ENCODE measurements around the gene MED14.
A peak's percentile ranks its signal among the peaks of the same experiment; 100 is the strongest.

Gene MED14

DNA sequence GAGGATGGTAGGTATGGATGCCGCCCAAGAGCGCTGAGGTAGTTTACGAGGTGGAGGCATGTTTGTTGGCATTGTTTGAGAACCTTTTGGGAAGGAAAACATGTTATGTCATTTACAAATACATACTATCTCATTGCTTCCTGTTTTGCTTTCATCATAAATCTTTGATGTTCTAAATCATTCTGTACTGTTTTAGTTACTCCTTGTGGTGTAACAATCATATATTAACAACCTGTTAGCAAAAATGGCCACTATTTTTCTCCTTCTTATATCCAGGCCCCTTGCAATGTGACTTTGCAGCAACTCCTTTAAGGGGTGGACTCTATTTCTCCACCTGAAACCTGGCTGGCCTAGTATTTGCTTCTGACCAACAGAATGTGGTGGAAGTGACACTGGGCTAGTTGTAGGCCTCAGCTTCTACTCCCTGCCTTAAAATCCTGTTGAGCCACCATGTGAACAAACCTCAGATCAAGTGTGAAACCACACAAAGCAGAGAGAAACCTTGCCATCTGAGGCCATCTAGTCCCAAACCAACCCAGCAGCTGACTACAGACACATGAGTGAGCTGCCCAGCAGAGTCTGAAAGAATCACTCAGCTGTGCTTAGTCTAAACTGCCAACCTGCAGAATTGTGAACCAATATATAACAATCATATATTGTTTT is 72.1 kb downstream of the MED14 start:
- no peak for DNase-seq

DNA sequence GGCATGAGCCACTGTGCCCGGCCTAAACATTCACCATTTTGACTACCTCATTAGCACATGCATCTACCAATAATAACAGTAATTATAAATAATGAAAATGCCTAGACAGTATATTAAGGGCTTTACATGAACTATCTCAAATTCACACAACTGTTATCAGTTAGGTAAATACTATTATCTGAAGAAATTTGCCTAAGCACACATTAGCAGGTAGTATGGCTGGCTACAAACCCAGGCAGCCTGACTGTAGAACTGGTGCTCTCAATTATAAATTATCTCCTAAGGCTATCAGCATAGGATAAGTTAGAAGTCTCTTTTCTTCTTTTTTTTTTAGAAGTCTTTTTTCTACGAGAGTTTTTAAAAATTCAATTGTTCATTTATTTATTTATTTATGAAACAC is 73.9 kb downstream of the MED14 start:
- DNase-seq, result no peak

DNA sequence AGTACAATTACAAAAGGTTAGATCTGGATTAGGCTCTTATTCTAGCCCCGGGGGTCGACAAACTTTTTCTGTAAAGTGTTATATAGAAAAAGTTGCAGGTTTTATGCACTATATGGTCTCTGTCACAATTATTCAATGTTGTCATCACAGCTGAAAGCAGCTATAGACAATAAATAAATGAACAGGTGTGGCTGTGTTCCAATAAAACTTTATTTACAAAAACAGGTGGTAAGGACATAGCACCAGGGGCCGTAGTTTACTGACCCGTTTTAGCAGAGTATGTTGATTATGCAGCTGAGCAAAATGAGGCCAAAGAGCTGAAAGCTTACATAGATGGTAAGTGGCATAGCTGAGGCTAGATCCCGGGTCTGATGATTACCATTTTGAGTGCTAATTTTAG is 75.0 kb downstream of the MED14 start:
- DNase-seq, result no peak

DNA sequence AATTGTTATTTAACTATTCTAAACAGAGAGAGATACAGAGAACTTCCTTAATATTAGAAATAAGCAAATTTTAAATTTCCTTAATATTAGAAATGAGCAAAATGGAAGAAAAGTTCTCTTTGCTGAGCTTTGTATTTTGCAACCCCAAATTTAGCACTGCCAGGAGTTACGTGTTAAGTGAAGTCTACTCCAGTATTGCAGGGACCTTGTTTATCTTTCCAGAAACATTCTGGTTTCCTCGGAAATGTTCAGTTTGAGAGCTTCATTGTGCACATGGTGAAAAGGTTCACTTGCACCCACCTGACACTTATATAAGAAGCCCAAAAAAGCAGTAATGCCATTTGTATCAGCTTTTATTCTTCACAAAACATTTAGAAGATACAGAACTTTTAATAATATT is 81.8 kb downstream of the MED14 start:
- DNase-seq, result no peak

DNA sequence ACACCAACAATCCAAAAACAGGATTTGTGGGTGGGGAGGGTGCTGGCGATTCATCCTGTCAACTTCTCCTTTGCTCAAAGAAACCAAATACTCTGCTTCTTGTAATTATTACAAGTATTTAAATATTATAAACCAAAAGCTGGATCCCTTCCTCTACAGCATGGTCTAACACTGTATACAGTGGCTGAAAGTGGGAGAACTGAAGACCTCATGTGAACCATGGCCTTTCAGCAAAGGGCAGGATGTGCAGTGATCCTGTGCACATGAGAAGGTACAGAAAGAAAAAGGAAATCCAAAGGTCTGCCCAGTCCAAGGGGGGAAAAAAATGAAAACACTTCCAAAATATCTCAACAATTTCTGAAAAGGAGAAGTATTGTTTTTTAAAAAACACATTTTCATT is 82.7 kb downstream of the MED14 start:
- no peak for DNase-seq

DNA sequence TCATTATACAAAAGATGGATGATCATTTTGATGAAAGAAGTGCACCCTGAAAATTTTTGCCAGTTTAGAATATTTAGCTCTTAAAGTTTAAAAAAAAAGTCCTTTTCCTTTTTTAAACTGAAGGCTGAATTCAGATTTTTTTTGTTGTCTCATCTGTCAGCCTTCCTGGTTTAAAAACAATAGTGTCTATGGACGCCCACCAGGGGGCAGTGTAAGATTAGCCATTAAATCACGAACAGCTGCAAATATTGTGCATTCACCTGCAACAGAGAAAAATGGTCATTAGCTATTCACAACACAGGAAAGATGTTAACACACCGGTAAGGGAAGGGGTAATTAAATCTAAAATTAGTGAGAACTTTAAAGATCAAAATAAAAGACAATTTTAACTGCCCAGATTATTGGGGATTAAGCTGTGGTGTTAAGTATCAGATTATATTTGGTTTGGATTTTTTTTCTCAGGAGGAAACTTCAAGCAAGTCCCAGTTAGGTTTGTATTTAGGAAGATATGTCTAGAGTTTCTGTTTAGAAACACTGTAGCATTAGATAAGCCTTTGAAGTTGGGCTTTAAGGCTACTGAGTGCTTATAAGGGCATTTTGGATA is 83.6 kb downstream of the MED14 start:
- peak; percentile 34 for DNase-seq

DNA sequence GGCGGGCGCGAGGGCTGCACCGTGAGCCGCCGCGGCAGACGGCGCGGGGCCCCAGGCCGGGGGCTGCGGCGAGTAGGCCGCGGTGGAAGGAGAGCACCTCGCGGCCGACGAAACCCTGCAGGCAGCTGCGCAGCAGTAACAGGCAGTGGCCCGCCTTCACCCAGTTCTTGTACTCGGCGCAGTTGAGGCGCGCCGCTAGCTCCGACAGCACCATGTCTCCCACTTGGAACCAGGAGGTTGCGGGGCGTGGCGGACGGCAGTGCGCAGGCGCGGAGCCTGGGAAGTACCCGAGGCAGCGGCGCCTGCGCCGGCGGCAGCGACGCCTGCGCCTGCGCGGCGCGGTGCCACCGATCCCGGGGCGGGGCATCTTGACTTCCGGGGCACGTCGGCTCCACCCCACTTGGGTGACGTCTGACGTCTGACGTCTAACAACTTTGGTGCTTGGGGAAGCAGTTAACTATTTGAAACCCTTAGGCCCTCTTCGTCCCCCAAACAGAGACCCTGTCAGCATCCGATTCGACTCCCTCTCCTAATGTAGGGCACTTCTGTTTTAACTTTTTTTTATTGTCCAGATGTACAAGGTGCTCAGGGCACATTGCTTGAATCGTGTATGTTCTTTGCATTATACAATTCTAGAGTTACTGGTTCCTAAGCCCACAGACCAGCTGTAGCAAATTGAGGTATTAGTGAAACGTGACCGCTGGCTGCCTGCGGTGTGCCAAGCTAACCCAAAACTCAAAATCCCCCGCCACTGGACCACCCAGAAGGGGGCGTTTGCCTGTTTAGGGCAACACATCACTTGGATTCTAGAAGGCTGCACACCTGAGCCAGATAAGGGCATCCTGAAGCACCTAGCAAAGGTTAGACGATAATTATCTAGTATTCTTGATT is 87.8 kb downstream of the MED14 start, which contains the start of gene CXorf38:
TSS of gene CXorf38 (minus strand) at position 255 of the 891 bp plus-strand sequence. CDS start at position 214, 41 bp downstream.
- peak; percentile 87 for DNase-seq

DNA sequence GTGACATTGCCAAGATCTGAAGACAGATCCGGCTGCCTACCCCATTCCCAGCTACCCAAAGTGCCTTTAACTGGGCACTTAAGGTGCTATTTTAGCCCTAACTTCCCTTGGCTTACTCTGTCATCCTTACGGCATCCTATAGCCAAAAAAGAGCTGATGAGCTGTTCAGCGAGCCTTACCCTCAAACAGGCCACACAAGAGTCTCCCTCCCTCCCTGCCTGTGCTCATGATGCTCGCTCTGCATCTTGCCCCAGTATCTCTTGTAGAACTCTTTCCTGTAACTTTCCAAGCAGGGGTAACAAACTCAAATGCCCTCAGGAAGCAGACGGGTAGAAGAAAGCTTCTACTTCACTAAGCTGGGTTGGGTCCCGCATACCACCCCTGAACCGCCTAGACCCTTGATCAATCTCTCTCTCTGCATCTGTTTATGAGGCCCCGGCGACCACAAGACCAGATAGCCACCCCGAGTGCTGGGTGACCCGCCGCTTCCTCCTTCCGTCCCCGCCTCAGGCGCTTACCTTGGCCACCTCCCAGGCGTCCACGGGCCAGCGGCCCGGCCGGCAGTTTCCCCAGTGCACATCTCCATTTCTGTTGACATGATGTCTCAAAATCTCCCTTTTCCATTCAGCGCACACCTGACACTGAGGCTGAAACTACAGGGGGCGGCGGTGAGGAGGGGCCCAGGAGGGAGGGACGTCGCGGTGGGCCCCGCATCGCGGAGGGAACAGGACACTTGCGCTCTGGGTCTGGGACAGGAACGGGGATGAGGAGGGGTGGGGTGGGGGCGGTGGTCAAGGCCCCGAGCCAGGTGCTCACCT is 88.6 kb downstream of the MED14 start:
- DNase-seq, result no peak

DNA sequence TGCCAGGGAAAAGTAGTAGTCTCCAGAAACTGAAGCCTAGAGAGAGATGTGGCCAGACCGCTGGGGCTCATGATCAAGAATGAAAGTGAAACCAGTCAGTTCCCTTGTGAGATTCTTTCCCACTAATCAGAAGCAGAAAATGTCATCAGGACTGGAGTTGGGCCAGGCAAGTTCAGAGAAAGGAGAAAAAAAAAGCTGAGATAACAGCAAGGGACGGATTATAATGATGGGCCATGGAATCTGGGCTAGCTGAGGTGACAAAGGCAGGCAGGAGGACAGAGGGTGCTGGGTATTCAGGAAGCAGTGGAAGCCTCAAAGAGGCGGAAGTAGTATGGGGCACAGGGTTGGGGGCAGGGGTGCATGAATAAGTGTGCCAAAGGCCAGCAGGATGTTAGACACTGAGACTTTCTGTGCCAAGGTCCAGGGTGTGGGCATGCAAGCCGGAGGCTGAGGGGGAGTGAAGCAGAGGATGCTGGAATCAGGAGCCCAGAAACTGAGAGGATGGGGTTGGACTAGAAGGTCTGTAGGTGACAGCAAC is 90.5 kb downstream of the MED14 start:
- DNase-seq, result peak; percentile 17

DNA sequence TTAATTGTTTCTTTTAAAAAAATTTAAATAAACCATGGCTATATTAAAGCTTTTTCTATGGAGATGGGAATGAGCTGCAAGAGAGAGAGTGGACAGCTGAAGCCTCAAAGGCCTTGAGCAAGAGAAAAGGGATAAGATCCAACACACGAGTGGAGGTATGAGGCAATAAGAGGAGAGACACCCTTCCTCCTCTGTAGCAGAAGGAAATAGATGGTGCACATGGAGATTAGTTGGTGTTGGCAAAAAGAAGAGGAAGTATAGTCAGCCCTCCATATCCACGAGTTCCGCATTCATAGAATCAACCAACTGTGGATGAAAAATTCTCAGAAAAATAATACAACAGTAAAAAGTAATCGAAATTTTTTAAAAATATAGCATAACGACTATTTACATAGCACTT is 91.2 kb downstream of the MED14 start:
- DNase-seq, result no peak

DNA sequence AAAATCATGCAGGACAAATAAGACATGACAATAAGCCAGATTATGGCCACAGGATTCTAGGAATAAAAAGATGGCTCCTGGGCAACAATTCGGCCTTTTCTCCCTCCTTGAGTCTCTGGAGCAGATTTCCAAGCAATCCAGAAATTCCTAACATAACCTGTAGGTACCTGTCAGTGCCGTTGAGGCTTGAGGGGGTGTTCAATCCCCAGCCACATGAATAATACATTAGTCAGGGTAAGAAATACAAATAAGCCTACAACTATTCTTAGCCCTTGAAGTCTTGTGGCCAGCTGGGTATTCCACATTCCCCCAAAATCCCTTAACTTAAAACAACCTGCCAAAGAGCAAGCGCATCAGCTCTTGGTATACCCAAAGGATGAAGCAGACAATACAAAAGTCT is 97.7 kb downstream of the MED14 start:
- DNase-seq, result no peak

DNA sequence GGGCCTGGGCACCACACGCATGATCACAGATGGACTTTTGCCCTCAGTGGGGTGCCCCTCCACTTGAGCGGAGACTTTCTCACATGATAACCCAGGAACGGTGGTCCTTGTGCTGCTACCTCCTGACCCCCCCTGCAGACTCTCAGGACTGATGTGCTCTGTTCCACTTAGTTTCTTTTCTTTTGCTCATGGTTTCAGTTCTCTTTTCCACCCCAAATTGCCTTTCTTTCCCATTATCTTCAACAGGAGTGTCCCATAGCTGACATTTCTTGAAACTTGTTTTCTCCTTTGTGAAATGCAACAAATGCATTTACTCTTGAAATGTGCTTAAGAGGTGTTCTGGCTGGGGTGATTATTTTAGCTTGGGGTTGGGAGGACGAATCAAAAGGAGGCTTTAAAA is 103.1 kb downstream of the MED14 start:
- no peak for DNase-seq

DNA sequence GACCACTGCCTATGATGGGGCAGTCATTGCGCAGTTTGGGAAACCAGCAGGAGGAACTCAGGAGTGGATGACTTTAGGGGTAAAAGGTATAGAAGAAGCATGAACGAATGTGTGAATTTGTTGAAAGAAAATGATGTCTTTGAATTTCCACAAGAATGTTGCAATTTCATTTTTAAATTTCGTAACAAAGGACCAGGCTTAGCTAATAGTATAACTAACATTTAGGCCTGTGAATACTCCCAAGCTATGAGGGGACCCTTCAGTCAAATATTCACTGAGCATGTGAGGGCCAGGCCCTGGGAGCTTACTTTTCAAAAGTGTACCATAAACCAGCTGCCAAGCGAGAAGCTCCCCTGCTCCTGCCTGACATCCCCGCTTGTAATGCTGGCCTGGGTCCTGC is 106.8 kb downstream of the MED14 start:
- DNase-seq, result no peak

DNA sequence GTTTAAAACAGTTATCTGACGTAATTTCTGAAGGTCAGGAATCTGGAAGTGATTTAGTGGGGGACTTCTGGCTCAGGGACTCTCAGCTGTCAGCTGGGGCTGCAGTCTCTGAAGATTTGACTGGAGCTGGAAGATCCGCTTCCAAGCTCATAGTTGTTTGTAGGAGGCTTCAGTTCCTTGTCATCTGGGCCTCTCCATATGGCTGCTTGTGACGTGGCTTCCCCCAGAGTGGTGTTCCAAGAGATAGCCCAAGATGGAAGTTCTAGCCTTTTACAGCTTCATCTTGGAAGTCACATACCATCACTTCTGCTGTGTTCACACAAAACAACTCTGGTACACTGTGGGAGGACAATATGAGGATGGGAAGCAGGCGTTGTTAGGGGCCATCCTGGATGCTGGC is 110.0 kb downstream of the MED14 start:
- DNase-seq, result no peak

DNA sequence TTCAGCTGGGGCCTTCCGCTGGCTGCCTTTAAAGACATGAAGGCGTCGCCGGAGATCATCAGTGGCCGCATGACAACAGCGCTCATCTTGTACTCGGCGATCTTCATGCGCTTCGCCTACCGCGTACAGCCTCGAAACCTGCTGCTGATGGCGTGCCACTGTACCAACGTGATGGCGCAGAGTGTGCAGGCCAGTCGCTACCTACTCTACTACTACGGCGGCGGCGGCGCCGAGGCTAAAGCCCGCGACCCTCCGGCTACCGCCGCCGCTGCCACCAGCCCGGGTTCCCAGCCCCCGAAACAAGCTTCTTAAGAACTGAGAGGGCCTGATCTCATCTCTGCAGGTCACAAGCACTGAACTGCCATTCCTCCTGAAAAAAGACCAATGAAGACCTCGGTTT is 111.7 kb downstream of the MED14 start:
- no peak for DNase-seq

DNA sequence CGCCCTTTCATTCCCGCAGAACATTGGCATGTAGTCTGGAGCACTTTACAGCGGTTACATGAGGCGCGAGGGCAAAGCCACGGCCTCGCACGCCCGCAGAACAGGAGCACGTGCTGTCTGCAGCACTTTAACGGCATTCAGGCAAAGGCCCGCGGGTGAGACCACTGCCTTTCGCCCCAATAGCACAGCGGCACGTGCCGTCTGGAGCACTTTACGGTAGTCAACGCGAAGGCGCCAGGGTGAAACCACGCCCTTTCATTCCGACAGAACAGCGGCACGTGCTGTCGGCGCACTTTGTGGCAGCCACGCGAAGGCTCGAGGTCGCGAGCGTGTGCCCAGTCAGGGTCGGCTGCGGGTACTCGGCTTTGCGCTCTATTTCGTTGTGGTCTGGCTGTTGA is 112.2 kb downstream of the MED14 start, which contains the start of gene MPC1L:
TSS of gene MPC1L (plus strand) at position 290 of the 398 bp plus-strand sequence. CDS start 138 bp downstream, outside the sequence.
- DNase-seq, result no peak

DNA sequence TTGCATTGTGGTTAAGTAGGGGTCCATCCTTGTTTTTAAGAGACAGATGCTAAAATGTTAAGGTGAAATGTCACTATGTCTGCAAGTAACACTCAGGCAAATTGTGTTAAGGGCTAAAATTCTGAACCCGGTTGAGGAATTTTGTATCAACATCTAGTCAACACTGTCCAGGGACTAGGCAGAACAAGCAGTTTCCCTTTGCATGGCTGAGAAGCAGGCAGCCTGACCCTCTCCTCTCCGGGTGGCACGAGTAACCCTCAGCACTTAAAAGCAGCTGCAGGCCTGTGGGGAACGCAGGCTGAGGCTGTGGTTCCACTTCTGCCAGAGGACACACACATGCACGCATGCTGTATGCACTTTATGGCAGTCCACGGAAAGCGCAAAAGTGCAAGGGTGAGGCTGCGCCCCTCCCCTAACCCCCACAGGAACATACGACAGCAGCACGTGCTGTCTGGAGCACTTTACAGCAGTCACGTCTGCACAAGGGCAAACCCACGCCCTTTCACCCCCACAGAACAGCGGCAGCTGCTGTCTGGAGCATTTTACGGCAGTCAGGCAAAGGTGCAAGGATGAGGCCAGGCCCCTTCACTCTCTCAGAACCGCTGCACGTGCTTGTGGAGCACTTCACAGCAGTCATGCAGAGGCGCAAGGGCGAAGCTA is 112.7 kb downstream of the MED14 start:
- DNase-seq, result no peak

DNA sequence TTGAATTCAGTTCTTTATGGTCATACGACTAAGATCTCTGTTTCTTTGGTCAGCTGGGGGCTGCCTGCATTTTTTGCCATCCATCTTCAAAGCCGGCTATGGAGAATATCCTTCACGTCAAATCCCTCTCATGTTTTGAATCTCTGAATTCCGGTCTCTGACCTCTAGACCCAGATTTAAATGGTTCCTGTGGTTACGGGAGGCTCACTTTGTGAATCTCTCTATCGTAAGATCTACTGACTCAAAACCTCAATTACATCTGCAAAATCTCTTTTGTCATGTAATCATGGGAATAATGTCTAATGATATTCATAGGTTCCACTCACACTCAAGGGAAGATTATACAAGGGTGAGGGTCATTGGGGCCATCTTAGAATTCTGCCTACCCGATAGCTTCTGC is 117.8 kb downstream of the MED14 start:
- no peak for DNase-seq

DNA sequence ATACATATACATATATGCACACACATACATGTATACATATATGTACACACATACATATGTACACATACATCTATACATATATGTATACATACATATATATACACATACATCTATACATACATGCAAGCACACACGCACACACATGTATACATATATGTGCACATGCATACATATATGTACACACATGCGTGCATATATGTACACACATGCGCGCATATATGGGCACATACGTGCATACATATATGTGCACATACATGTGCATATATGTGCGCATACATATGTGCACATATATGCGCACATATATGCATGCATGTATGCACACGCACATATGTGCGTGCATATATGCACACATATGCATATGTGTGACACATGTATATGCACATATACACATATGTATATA is 119.4 kb downstream of the MED14 start:
- no peak for DNase-seq

DNA sequence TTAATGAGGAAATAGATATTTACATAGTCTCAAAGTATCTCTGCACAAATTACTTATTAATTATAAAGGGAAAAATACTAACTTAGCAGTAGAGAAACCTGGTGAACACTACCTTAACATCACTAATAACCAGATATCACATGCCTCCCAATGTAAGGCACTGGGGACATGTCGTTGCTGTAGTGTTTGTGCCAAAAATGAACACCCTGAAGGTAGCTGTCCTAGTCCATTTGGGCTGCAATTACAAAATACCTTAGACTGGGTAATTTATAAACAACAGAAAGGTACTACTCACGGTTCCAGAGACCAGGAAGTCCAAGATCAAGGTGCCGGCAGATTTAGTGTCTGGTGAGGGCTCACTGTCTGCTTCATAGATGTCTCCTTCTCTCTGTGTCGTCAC is 122.8 kb downstream of the MED14 start:
- no peak for DNase-seq

DNA sequence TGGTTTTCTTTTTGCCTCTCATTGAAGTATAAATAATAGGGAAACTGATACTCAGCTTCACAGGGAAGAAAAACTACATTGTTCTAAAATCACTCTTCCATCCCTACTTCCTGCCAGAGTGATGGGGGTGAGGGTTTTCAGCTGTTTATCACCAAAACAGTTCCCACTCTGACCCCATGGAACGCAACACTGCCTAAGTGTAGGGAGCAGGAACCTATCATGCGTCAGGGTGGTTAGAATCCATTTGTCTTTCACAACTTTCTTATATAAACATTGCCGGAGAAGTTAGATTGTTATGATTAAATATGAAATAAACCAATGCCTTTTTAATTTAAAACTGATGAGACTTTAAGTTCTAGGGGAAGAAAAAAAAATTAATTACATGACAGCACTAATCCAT is 128.0 kb downstream of the MED14 start:
- DNase-seq, result no peak

DNA sequence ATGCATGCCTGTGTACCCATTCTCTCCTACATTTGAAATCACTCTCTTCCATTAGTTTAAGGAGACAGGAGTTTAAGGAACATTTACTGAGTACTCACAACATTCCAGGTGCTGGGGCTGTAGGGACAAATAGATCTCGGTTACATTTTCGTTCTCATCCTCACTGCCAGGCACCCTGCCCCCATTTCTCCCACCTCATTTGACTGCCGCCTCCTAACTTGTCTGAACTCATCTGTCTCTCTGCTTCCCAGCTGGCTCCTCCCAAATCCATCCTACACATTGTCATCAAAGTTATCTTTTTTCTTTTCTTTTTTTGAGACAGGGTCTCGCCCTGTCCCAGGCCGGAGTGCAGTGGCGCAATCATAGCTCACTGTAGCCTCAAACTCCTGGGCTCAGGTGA is 131.9 kb downstream of the MED14 start:
- no peak for DNase-seq

Measured in activated CD4-positive, alpha-beta T cell treated with anti-CD3 and anti-CD28 coated beads for 1 hour (primary cell).